Measurements from ENCODE around the gene MAP2K2.

Gene MAP2K2

DNA sequence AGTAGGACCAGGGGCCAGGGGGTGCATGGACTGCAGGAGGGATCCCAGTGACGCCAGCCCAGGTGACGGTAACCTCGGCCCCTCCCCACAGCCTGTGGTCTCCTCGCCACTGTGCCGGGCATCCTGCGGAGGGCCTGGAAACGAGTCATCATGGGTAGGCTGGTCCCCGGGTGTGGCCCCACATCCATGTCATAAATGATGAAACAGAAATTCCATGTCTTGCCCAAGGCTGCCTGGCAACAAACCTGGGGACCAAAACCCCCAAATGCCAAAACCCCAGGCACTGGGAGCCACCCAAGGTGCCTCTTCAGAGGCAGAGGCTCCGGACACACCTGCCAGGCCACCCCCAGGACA lies 20.9 kb downstream of the MAP2K2 start:
- no peak overlapping the region for H3K4me3 ChIP-seq (ENCODE audit: low read length)
- H3K27me3 ChIP-seq (ENCODE audit: low read depth, low read length): no peaks in the 10 kb centered on the region
- no peak overlapping the region for H3K27ac ChIP-seq (ENCODE audit: low read length)
- H3K9ac ChIP-seq (ENCODE audit: low read length): no peak overlapping the region
- H3K79me2 ChIP-seq (ENCODE audit: low read length): no peaks in the 10 kb centered on the region
- no peak overlapping the region for H3K4me2 ChIP-seq (ENCODE audit: low read length)
- TF ChIP-seq EZH2phosphoT487 (IDR thresholded peaks at IDR 0.05; ENCODE audit: low read depth): no peak
- TF ChIP-seq, protein P1, sequence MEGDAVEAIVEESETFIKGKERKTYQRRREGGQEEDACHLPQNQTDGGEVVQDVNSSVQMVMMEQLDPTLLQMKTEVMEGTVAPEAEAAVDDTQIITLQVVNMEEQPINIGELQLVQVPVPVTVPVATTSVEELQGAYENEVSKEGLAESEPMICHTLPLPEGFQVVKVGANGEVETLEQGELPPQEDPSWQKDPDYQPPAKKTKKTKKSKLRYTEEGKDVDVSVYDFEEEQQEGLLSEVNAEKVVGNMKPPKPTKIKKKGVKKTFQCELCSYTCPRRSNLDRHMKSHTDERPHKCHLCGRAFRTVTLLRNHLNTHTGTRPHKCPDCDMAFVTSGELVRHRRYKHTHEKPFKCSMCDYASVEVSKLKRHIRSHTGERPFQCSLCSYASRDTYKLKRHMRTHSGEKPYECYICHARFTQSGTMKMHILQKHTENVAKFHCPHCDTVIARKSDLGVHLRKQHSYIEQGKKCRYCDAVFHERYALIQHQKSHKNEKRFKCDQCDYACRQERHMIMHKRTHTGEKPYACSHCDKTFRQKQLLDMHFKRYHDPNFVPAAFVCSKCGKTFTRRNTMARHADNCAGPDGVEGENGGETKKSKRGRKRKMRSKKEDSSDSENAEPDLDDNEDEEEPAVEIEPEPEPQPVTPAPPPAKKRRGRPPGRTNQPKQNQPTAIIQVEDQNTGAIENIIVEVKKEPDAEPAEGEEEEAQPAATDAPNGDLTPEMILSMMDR (IDR thresholded peaks at IDR 0.05; ENCODE audit: low read depth, low read length): no peak
- H3K36me3 ChIP-seq (replicated peaks; ENCODE audit: low read depth, low read length): peaks cover 45% of the 10 kb centered on the region
- H4K20me1 ChIP-seq (ENCODE audit: insufficient read depth, low read length): no peaks in the 10 kb centered on the region
- H3K9me3 ChIP-seq (ENCODE audit: insufficient read depth, low read length): no peaks in the 10 kb centered on the region
- no peaks in the 10 kb centered on the region for H3K4me1 ChIP-seq (ENCODE audit: low read length)
- H2AFZ ChIP-seq (ENCODE audit: low read depth, low read length): no peak overlapping the region

DNA sequence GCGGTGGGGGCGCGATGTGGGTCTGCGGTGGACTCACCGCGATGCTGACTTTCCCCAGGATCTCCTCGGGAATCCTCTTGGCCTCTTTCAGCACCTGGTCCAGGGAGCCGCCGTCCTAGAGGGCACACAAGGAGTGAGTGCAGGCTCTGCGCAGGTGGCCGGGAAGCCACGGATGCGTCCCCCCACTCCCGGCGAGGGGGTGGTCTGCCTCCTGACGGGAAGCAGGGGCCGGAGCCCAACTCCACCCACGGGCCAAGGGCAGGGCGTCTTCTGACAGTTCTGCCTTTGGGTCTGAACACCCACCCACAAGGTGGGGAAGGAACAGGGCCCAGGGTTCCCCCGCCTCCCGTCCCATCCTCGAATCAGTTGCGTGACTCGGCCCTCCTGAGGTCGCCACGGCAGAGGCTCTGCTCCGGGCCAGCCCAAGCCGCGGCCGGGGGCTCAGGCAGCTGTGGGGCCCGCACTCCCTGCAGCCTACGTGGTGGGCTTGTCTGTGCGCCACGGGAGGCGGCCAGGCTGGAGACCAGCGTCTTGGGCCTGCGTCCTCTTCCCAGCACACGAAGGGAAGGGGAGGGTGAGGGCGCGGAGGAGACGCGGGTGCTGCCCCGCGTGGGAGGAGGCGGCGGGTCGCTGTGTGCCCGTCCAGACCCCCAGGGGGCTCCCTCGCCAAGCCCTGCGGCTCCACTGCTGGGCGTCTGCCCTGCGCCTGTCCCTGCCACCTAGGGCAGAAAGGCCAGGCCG lies 21.4 kb downstream of the MAP2K2 start:
- Histone ChIP-seq H3K9ac (ENCODE audit: low read length) (no peak overlapping the region), H3K27me3 (ENCODE audit: low read depth, low read length) (no peaks in the 10 kb centered on the region), H3K36me3 (replicated peaks; ENCODE audit: low read depth, low read length) (peaks cover 45% of the 10 kb centered on the region), H3K27ac (ENCODE audit: low read length) (no peak overlapping the region), H4K20me1 (ENCODE audit: insufficient read depth, low read length) (no peaks in the 10 kb centered on the region; the same call in 1 of the 2 replicates), H2AFZ (ENCODE audit: low read depth, low read length) (no peak overlapping the region), H3K4me1 (ENCODE audit: low read length) (no peaks in the 10 kb centered on the region), H3K9me3 (ENCODE audit: insufficient read depth, low read length) (no peaks in the 10 kb centered on the region), H3K4me2 (ENCODE audit: low read length) (no peak overlapping the region), H3K79me2 (ENCODE audit: low read length) (no peaks in the 10 kb centered on the region), H3K4me3 (ENCODE audit: low read length) (no peak overlapping the region)
- TF ChIP-seq EZH2phosphoT487 (IDR thresholded peaks at IDR 0.05; ENCODE audit: low read depth): no peak
- TF ChIP-seq, protein P1 (IDR thresholded peaks at IDR 0.05; ENCODE audit: low read depth, low read length): no peak

DNA sequence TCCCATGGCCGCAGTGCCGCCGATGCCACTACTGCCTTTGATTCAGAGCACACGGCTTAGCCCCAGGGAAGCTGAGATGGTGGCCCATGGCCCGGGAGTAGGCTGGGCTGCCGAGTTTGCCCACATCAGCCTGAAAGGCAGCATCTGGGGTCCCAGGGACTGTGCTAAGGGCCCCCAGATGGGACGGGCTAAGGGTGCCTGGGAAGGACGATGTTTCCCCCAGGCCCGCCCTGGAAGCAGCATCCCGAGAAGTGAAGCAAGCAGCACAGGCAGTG lies 22.5 kb downstream of the MAP2K2 start:
- Histone ChIP-seq H3K27ac (ENCODE audit: low read length) (no peak overlapping the region), H3K9me3 (ENCODE audit: insufficient read depth, low read length) (no peaks in the 10 kb centered on the region), H3K4me1 (ENCODE audit: low read length) (no peaks in the 10 kb centered on the region), H4K20me1 (ENCODE audit: insufficient read depth, low read length) (no peaks in the 10 kb centered on the region; the same call in 1 of the 2 replicates), H3K9ac (ENCODE audit: low read length) (no peak overlapping the region), H3K36me3 (replicated peaks; ENCODE audit: low read depth, low read length) (peaks cover 44% of the 10 kb centered on the region), H3K4me3 (ENCODE audit: low read length) (no peak overlapping the region), H3K4me2 (ENCODE audit: low read length) (no peak overlapping the region), H3K79me2 (ENCODE audit: low read length) (no peaks in the 10 kb centered on the region), H3K27me3 (ENCODE audit: low read depth, low read length) (no peaks in the 10 kb centered on the region), H2AFZ (ENCODE audit: low read depth, low read length) (no peak overlapping the region)
- TF ChIP-seq, protein P1 (IDR thresholded peaks at IDR 0.05; ENCODE audit: low read depth, low read length): no peak
- no peak for TF ChIP-seq EZH2phosphoT487 (IDR thresholded peaks at IDR 0.05; ENCODE audit: low read depth)

DNA sequence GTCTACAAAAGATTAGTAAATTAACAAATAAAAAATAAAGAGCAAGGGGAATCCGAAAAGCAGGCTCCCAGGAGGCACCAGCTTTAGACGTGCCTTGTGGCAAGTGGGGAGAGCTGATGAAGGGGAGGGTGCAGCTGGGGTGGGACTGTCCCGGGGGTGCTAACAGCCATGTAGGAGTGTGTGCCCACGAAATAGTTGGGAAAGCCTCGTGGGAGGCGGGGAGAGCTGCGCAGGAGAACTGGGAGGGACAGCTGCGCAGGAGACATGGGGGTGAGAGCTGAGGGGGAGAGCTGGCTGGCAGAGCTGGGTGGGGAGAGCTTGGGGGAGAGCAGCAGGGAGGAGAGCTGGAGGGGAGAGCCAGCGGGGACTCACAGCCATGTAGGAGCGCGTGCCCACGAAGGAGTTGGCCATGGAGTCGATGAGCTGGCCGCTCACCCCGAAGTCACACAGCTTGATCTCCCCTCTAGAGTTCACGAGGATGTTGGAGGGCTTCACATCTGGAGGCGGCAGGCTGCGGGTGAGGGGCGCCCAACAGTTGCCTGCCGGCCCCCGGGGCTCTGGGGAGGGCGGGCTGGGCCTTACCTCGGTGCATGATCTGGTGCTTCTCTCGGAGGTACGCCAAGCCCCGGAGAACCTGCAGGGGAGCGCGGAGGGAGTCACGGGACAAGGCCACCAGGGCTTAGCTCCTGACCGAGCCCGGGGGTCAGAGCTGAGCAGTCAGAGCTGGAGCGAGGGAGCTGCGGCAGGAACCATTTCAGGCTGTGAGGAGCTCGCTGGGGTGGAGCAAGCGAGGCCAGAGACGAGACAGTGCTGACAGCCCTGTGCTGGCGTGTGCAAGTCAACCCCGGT lies 23.1 kb downstream of the MAP2K2 start:
- peaks cover 40% of the 10 kb centered on the region for H3K36me3 ChIP-seq (replicated peaks; ENCODE audit: low read depth, low read length)
- H3K4me2 ChIP-seq (ENCODE audit: low read length): no peak overlapping the region
- H3K27ac ChIP-seq (ENCODE audit: low read length): no peak overlapping the region
- no peaks in the 10 kb centered on the region for H3K4me1 ChIP-seq (ENCODE audit: low read length)
- no peaks in the 10 kb centered on the region for H3K79me2 ChIP-seq (ENCODE audit: low read length)
- no peaks in the 10 kb centered on the region for H3K9me3 ChIP-seq (ENCODE audit: insufficient read depth, low read length)
- no peaks in the 10 kb centered on the region for H3K27me3 ChIP-seq (ENCODE audit: low read depth, low read length)
- no peak for TF ChIP-seq EZH2phosphoT487 (IDR thresholded peaks at IDR 0.05; ENCODE audit: low read depth)
- TF ChIP-seq, protein P1 (IDR thresholded peaks at IDR 0.05; ENCODE audit: low read depth, low read length): no peak
- no peak overlapping the region for H2AFZ ChIP-seq (ENCODE audit: low read depth, low read length)
- no peak overlapping the region for H3K4me3 ChIP-seq (ENCODE audit: low read length)
- no peaks in the 10 kb centered on the region; the same call in 1 of the 2 replicates for H4K20me1 ChIP-seq (ENCODE audit: insufficient read depth, low read length)
- H3K9ac ChIP-seq (ENCODE audit: low read length): no peak overlapping the region

Data from OCI-LY3 (cell line).